HFFc6 (cell line): ENCODE measurements around the gene TMSB4X. TPM values are rescaled to one million over a fixed set of nuclear protein-coding genes. Genes with fewer than 3 reads are reported as not detected.
"Not testable (repeated sequence)": the region's sequence is repeated elsewhere in the genome, so short reads cannot be mapped to it uniquely, and the experiment has no call there.

Experiments
- DNase-seq: peaks from one replicate; pipeline ENCODE4 v3.0.0-alpha.2; 2018
- H3K27ac Mint-ChIP-seq: 2 replicates; pipeline ENCODE4 v1.8.0; 2020; ENCODE audit warnings: mild to moderate bottlenecking, mixed read lengths
- H3K27me3 Mint-ChIP-seq: 2 replicates; pipeline ENCODE4 v1.8.0; 2021; ENCODE audit warnings: mild to moderate bottlenecking, moderate library complexity, mixed read lengths; ENCODE audit not compliant: insufficient read depth
- H3K36me3 Mint-ChIP-seq: 2 replicates; pipeline ENCODE4 v1.8.0; 2021; ENCODE audit warnings: low read depth, mixed read lengths
- H3K4me1 Mint-ChIP-seq: 2 replicates; pipeline ENCODE4 v1.8.0; 2020; ENCODE audit warnings: low read depth, mixed read lengths
- H3K4me3 Mint-ChIP-seq: 2 replicates; pipeline ENCODE4 v1.8.0; 2020; ENCODE audit warnings: mild to moderate bottlenecking, moderate library complexity, mixed read lengths
- H3K9me3 Mint-ChIP-seq: 2 replicates; pipeline ENCODE4 v1.8.0; 2020; ENCODE audit warnings: mild to moderate bottlenecking, mixed read lengths
- total RNA-seq, 6 experiments: library from RNA; stranded (reverse); fragmentation: NEBNext Ultra II Directional; extraction: Animal tissue kit (Norgen Biotek cat#: 25700); gene quantifications; 2 replicates in 1 of 6; 3 replicates in 5 of 6; pipeline ENCODE4 v1.2.3, GENCODE V29; 2021
- TF ChIP-seq, protein P1 (sequence below): fragments of 200-600 bp; sonication (generic); IDR thresholded peaks from 2 replicates; pipeline ENCODE4 v1.5.0; 2021; ENCODE audit warnings: antibody characterized with exemption, mild to moderate bottlenecking

TMSB4X gene
- total RNA-seq, 6 experiments from 2014 or later = 2,364 to 3,067 (median 2,845) TPM

DNA sequence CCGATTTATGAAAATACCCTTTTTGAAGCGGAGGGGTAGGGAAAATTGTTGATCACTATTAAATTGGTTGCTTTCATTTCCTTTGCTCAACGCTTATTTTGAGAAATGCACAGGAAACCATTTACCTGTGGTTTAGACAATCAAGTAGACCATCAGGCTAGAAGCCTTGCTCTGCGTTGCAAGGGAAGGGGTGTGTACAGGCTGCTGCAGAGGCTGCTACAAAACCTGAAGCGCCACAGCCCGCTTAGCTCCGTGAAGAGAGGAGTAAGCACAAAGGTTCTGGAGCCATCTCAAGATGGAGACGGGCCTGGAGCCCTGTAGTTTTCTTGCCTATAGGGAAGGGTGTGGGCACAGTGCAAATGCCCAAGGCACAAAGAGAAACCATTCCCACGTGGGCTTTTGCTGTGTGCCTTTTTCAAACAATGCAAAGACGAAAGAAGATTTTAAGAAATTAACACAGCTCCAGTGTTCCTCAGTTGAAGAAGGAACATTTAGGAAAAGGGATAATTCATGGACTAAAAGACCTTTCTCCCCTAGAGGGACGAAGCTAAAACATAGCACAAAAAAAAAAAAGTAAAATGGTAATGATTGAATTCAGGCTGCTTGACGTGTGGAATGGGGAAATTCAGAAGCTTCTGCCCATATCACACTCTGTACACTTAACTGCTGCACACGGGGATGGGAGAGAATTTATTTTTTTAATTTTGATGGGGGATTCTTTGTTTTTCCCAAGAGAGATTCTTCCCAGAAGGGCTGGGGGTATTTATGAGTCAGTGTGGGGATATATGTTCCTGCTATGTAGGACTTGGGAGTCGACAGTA lies 3.5 kb downstream of the TMSB4X start:
- DNase-seq = peak; percentile 52
- H3K9me3 Mint-ChIP-seq = no peaks in the 10 kb centered on the region; the same call in 1 of the 2 replicates
- H3K4me1 Mint-ChIP-seq = peaks cover 23% of the 10 kb centered on the region
- H3K27me3 Mint-ChIP-seq = peaks cover 9% of the 10 kb centered on the region
- H3K4me3 Mint-ChIP-seq = peak overlapping the region; percentile 94
- TF ChIP-seq, protein P1, sequence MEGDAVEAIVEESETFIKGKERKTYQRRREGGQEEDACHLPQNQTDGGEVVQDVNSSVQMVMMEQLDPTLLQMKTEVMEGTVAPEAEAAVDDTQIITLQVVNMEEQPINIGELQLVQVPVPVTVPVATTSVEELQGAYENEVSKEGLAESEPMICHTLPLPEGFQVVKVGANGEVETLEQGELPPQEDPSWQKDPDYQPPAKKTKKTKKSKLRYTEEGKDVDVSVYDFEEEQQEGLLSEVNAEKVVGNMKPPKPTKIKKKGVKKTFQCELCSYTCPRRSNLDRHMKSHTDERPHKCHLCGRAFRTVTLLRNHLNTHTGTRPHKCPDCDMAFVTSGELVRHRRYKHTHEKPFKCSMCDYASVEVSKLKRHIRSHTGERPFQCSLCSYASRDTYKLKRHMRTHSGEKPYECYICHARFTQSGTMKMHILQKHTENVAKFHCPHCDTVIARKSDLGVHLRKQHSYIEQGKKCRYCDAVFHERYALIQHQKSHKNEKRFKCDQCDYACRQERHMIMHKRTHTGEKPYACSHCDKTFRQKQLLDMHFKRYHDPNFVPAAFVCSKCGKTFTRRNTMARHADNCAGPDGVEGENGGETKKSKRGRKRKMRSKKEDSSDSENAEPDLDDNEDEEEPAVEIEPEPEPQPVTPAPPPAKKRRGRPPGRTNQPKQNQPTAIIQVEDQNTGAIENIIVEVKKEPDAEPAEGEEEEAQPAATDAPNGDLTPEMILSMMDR = no peak
- peaks cover 29% of the 10 kb centered on the region for H3K36me3 Mint-ChIP-seq
- peak overlapping the region; percentile 74 for H3K27ac Mint-ChIP-seq

DNA sequence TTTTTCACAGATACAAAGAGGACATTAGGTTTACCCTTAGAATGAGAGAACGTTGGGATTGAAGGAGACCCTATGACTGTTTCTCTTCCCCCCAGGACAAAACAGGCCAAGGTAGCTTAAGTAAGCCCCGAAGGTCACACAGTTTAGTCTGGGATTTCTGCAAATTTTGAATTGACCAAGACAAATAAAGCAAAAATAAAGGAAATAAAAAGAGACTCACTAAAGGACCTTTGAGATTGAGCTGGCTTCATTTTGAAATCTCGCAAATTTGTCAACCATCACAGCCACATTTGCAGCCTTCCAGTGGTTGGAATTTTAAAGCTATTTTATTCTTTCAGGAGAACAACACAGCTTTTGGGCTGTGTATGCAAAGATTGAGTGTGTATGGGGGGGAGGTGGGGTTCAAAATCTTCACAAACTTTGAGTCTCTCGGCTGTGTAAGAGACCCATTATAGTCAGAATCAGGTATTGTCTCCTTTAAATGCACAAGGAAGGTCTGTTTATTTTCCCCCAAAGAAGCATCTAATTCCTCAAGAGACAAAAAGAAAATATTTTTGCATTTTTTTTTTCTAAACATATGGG lies 4.2 kb downstream of the TMSB4X start:
- no peaks in the 10 kb centered on the region; the same call in 1 of the 2 replicates for H3K9me3 Mint-ChIP-seq
- H3K36me3 Mint-ChIP-seq = peaks cover 29% of the 10 kb centered on the region
- peak overlapping the region; percentile 74 for H3K27ac Mint-ChIP-seq
- no peak for DNase-seq
- TF ChIP-seq, protein P1 = no peak
- H3K4me3 Mint-ChIP-seq = peak overlapping the region; percentile 94; the same call in 1 of the 2 replicates
- peaks cover 9% of the 10 kb centered on the region for H3K27me3 Mint-ChIP-seq
- peaks cover 23% of the 10 kb centered on the region for H3K4me1 Mint-ChIP-seq

DNA sequence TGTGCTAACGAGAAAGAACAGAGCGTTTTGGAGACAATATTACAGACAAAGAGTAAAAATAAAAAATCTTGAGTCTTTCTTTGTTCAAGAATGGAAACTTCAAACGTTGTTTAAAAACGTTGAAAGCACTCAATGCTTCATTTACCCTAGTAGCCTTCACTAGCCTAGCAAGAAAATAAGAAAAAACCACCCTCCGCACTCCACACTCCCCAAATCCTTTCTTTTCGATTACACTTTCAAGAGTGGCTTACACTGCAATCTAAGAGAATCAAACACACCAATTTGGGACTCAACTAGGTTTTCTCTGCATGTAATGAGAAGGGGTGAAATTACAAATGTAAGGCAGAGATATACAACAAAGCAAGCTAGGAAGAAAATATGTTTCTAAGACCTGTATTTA lies 4.7 kb downstream of the TMSB4X start:
- Mint-ChIP-seq H3K9me3 (no peaks in the 10 kb centered on the region; the same call in 1 of the 2 replicates), H3K36me3 (peaks cover 29% of the 10 kb centered on the region)

DNA sequence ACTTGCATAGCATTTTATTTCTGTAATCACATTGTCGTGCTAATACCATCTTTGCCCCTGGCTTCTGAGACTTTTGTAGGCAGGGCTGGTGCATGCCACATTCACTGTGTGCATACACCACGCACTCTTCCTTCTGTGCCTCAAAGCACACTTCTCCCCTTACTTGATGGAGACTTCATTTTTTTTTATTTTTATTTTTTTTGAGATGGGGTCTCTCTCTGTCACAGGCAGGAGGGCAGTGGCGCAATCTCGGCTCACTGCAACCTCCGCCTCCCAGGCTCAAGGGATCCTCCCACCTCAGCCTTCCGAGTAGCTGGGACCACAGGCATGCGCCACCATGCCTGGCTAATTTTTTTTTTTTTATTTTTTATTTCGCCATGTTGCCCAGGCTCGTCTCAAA lies 5.1 kb downstream of the TMSB4X start:
- not testable (repeated sequence) for DNase-seq, H3K27me3 Mint-ChIP-seq, H3K9me3 Mint-ChIP-seq, H3K4me3 Mint-ChIP-seq, H3K27ac Mint-ChIP-seq
- H3K4me1 Mint-ChIP-seq = peaks cover 32% of the 10 kb centered on the region
- peaks cover 27% of the 10 kb centered on the region for H3K36me3 Mint-ChIP-seq

More for the DNA sequence above, 4.7 kb downstream of the TMSB4X start:
- no peak overlapping the region for H3K4me3 Mint-ChIP-seq
- no peak for DNase-seq
- peaks cover 28% of the 10 kb centered on the region for H3K4me1 Mint-ChIP-seq
- TF ChIP-seq, protein P1 = no peak
- peaks cover 9% of the 10 kb centered on the region for H3K27me3 Mint-ChIP-seq
- 0 out of 2 replicates have a peak overlapping the region, but pooled peaks have one; percentile 74 for H3K27ac Mint-ChIP-seq

DNA sequence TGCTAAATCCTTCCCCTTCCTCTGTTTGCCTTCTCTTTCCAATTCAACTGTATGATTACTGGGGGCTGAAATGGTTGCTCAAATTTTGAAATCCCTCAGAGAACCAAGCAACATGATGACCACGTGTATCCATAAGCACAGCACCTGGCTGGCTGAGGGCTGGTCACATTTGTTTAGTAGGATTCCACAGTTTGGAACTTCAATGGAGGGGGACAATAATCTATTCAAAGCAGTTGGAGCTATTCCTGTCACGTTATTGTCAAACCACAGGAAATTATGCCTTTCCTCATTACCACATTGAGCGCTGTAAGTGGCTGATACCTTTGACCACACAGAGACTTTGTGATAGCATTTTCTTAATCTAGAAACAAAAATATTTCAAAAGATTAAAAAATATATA lies 7.0 kb downstream of the TMSB4X start:
- DNase-seq = no peak
- Mint-ChIP-seq H3K27ac (no peak overlapping the region), H3K9me3 (no peaks in the 10 kb centered on the region; the same call in 1 of the 2 replicates), H3K4me3 (no peak overlapping the region), H3K27me3 (no peaks in the 10 kb centered on the region), H3K36me3 (peaks cover 11% of the 10 kb centered on the region), H3K4me1 (peaks cover 46% of the 10 kb centered on the region)
- TF ChIP-seq, protein P1 = no peak
